Cardiac septum (tissue), 1 donor: ENCODE results near the gene ADIPOR2. TPM values are rescaled to one million over a fixed set of nuclear protein-coding genes. Genes with fewer than 3 reads are reported as not detected.

ENCODE experiments used
- DNase-seq: peaks from one replicate; pipeline ENCODE4 v3.0.0-alpha.2; 2020; ENCODE audit warnings: low spot score
- intact Hi-C: fragments of 100-400 bp; cut with DNase I; formaldehyde crosslinking; loops from one replicate; pipeline ENCODE4 v1.14.0; 2022
- long read RNA-seq: library from polyadenylated mRNA; unstranded; transcript quantifications from one replicate; pipeline ENCODE4 v2.0.0, GENCODE V29; 2021
- total RNA-seq: library from RNA; stranded (reverse); fragmentation: NEBNext Ultra II Directional; extraction: Animal tissue kit (Norgen Biotek cat#: 25700); gene quantifications from one replicate; pipeline ENCODE4 v1.2.1, GENCODE V29; 2021
- donor health status: DM: no; HTN: no; CAD: no.

ADIPOR2 gene
- total RNA-seq, result 33.4 TPM
- long read RNA-seq, full-length matches to known transcripts, result 1 of 15 reads
- long read RNA-seq, partial matches to known transcripts, result 2 of 15 reads
- long read RNA-seq, other reads (novel, unspliced or antisense), result 12 of 15 reads

GRCh38 chr12:1690578-1691122, at the start of gene ADIPOR2:
ADIPOR2 (plus strand) TSS chr12:1691070; CDS start chr12:1754344, 63,274 bp downstream.
- intact Hi-C loops, result no loop called here
- DNase-seq, result peak; percentile 98

- intact Hi-C loops, result no loop called here
- DNase-seq, result no peak
Measured at GRCh38 chr12:1642513-1642912, 48.4 kb upstream of the ADIPOR2 start.

- intact Hi-C loops, result no loop called here
- DNase-seq, result no peak
Measured at GRCh38 chr12:1643043-1643442, 47.8 kb upstream of the ADIPOR2 start.

GRCh38 chr12:1643905-1644533, 46.9 kb upstream of the ADIPOR2 start:
- intact Hi-C loops, result no loop called here
- DNase-seq, result no peak

GRCh38 chr12:1644534-1645438, 46.1 kb upstream of the ADIPOR2 start:
- intact Hi-C loops, result no loop called here
- DNase-seq, result no peak

GRCh38 chr12:1645819-1646218, 45.1 kb upstream of the ADIPOR2 start:
- intact Hi-C loops, result no loop called here

GRCh38 chr12:1646569-1647284, 44.1 kb upstream of the ADIPOR2 start:
- DNase-seq, result no peak
- intact Hi-C loops, result no loop called here

More at GRCh38 chr12:1645819-1646218, 45.1 kb upstream of the ADIPOR2 start:
- no peak for DNase-seq

GRCh38 chr12:1647285-1647669, 43.6 kb upstream of the ADIPOR2 start:
- intact Hi-C loops, result no loop called here
- DNase-seq, result no peak

GRCh38 chr12:1650260-1650977, 40.5 kb upstream of the ADIPOR2 start:
- intact Hi-C loops, result loop anchor here (5.0 to 10.0 kb wide), 2 partner anchors 287 to 384 kb away; no protein-coding TSS in a partner anchor
- DNase-seq, result no peak

- DNase-seq, result no peak
- intact Hi-C loops, result loop anchor here (1.0 to 10.0 kb wide), 3 partner anchors 140 to 384 kb away; no protein-coding TSS in a partner anchor
Measured at GRCh38 chr12:1650978-1651361, 39.9 kb upstream of the ADIPOR2 start.

- DNase-seq, result no peak
- intact Hi-C loops, result loop anchor here (1.0 to 10.0 kb wide), 3 partner anchors 139 to 383 kb away; no protein-coding TSS in a partner anchor
Measured at GRCh38 chr12:1651946-1652345, 38.9 kb upstream of the ADIPOR2 start.

GRCh38 chr12:1655225-1655788, 35.6 kb upstream of the ADIPOR2 start:
- intact Hi-C loops, result loop anchor here (10.0 kb wide), 1 partner anchor 379 kb away; no protein-coding TSS in a partner anchor
- no peak for DNase-seq

GRCh38 chr12:1656902-1657301, 34.0 kb upstream of the ADIPOR2 start:
- intact Hi-C loops, result loop anchor here (10.0 kb wide), 1 partner anchor 378 kb away; no protein-coding TSS in a partner anchor
- DNase-seq, result no peak

- intact Hi-C loops, result loop anchor here (10.0 kb wide), 1 partner anchor 377 kb away; no protein-coding TSS in a partner anchor
- no peak for DNase-seq
Measured at GRCh38 chr12:1657688-1658087, 33.2 kb upstream of the ADIPOR2 start.

- DNase-seq, result no peak
- intact Hi-C loops, result no loop called here
Measured at GRCh38 chr12:1660304-1661187, 30.3 kb upstream of the ADIPOR2 start.

GRCh38 chr12:1661553-1662335, 29.1 kb upstream of the ADIPOR2 start:
- peak; percentile 94 for DNase-seq
- intact Hi-C loops, result no loop called here
